ENCODE measurements around the gene FIG4. TPM values are rescaled to one million over a fixed set of nuclear protein-coding genes. Genes with fewer than 3 reads are reported as not detected.

The FIG4 gene
- total and polyA plus RNA-seq, 2 of the 13 experiments (the other 11 are each of a cell fraction or from before 2014, with no cell fraction given): 5.5 to 7.9 TPM

DNA sequence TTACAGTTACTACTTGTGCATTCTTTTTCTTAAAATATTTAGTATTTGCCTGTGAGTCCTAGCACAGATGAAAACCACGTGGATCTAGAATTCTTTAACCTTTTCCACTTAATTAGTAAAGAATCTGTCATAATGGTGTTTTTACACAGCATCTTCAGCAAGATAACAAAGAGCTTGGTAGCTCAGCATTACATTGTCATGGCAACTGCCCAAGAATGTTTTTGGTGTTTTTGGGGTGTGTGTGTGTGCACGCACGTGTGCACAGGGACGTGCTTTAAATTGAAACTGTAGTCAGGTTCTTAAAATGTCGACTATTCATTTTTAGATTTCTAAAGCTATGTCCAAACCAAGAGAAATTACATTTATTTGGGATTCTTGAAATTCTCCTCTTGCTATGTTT lies 108.0 kb downstream of the FIG4 start:
- intact Hi-C loops (cut with micrococcal nuclease; ENCODE audit: unreplicated experiment): no loop called here
- ATAC-seq: no peak
- no peak overlapping the region for H2AFZ ChIP-seq (ENCODE audit: low read length)

More for the DNA sequence above, 108.0 kb downstream of the FIG4 start:
- FAIRE-seq (no peak), DNase-seq (ENCODE audit: low spot score) (no peak)
- ChIA-PET CTCF (ENCODE audit: low intra/inter-chr PET ratio, low total read pairs) (no interaction called here), POLR2A (no interaction called here)
- H3K9ac ChIP-seq (ENCODE audit: insufficient read depth, low read depth, low read length): no peak overlapping the region
- no peaks in the 10 kb centered on the region for H3K79me2 ChIP-seq (ENCODE audit: insufficient read depth, low read length)
- BruUV-seq (replicated peaks): no TSS peak
- no peak overlapping the region for H3K27ac ChIP-seq (ENCODE audit: extremely low read length, insufficient read depth, low read length)
- no peaks in the 10 kb centered on the region for H3K27me3 ChIP-seq (ENCODE audit: control insufficient read depth in 1 of 2, insufficient read depth in 2 of 2, low read length in 2 of 2)
- H3K36me3 ChIP-seq (replicated peaks in 1 of 2; ENCODE audit: control insufficient read depth in 1 of 2, insufficient read depth in 2 of 2, low read length in 2 of 2): no peaks in the 10 kb centered on the region; a peak in 1 of 5 replicates
- no peak overlapping the region for H3K4me3 ChIP-seq (replicated peaks in 1 of 3; ENCODE audit: insufficient read depth in 1 of 3, low read depth in 2 of 3, low read length in 3 of 3)
- H3K4me1 ChIP-seq (ENCODE audit: insufficient read depth, low read length): no peaks in the 10 kb centered on the region
- WGBS (ENCODE audit: low lambda C conversion rate): 91% methylated on average over 5 of the region's 5 CpGs
- TF ChIP-seq MAFK (conservative IDR thresholded peaks at IDR 0.05 in 1 of 2, IDR thresholded peaks at IDR 0.05 in 1 of 2; ENCODE audit: low read length in 2 of 2) (peak in 1 of 2 experiments; percentile 16; a peak in 2 of 4 replicates), MAFF (IDR thresholded peaks at IDR 0.05; ENCODE audit: low read depth, low read length) (0 out of 2 replicates have a peak, but pooled peaks have one; percentile 3)
- TF ChIP-seq, protein P1, sequence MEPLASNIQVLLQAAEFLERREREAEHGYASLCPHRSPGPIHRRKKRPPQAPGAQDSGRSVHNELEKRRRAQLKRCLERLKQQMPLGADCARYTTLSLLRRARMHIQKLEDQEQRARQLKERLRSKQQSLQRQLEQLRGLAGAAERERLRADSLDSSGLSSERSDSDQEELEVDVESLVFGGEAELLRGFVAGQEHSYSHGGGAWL (CRISPR knock-in tag; IDR thresholded peaks at IDR 0.05): no peak
- TF ChIP-seq, protein P2, sequence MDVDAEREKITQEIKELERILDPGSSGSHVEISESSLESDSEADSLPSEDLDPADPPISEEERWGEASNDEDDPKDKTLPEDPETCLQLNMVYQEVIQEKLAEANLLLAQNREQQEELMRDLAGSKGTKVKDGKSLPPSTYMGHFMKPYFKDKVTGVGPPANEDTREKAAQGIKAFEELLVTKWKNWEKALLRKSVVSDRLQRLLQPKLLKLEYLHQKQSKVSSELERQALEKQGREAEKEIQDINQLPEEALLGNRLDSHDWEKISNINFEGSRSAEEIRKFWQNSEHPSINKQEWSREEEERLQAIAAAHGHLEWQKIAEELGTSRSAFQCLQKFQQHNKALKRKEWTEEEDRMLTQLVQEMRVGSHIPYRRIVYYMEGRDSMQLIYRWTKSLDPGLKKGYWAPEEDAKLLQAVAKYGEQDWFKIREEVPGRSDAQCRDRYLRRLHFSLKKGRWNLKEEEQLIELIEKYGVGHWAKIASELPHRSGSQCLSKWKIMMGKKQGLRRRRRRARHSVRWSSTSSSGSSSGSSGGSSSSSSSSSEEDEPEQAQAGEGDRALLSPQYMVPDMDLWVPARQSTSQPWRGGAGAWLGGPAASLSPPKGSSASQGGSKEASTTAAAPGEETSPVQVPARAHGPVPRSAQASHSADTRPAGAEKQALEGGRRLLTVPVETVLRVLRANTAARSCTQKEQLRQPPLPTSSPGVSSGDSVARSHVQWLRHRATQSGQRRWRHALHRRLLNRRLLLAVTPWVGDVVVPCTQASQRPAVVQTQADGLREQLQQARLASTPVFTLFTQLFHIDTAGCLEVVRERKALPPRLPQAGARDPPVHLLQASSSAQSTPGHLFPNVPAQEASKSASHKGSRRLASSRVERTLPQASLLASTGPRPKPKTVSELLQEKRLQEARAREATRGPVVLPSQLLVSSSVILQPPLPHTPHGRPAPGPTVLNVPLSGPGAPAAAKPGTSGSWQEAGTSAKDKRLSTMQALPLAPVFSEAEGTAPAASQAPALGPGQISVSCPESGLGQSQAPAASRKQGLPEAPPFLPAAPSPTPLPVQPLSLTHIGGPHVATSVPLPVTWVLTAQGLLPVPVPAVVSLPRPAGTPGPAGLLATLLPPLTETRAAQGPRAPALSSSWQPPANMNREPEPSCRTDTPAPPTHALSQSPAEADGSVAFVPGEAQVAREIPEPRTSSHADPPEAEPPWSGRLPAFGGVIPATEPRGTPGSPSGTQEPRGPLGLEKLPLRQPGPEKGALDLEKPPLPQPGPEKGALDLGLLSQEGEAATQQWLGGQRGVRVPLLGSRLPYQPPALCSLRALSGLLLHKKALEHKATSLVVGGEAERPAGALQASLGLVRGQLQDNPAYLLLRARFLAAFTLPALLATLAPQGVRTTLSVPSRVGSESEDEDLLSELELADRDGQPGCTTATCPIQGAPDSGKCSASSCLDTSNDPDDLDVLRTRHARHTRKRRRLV (CRISPR knock-in tag; IDR thresholded peaks at IDR 0.05): no peak
- TF ChIP-seq, protein P3, sequence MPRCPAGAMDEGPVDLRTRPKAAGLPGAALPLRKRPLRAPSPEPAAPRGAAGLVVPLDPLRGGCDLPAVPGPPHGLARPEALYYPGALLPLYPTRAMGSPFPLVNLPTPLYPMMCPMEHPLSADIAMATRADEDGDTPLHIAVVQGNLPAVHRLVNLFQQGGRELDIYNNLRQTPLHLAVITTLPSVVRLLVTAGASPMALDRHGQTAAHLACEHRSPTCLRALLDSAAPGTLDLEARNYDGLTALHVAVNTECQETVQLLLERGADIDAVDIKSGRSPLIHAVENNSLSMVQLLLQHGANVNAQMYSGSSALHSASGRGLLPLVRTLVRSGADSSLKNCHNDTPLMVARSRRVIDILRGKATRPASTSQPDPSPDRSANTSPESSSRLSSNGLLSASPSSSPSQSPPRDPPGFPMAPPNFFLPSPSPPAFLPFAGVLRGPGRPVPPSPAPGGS (CRISPR knock-in tag; IDR thresholded peaks at IDR 0.05): no peak
- no peaks in the 10 kb centered on the region for H3K9me3 ChIP-seq (ENCODE audit: low read length)
- in situ Hi-C loops (cut with HindIII; ENCODE audit: extremely low pct_ligation_motif_present, low pct_unique_long_range_greater_than_20kb): no loop called here
- no peaks in the 10 kb centered on the region for H4K20me1 ChIP-seq (ENCODE audit: insufficient read depth, low read length)
- no peak overlapping the region for H3K4me2 ChIP-seq (ENCODE audit: low read depth, low read length)

Data from HepG2 (cell line).